GM03348 (cell line): ENCODE results near the gene ZNF654.
"Not testable (repeated sequence)": the region's sequence is repeated elsewhere in the genome, so short reads cannot be mapped to it uniquely, and the experiment has no call there.

ENCODE experiments used
- DNase-seq: peaks from one replicate; pipeline ENCODE4 v3.0.0; 2012; ENCODE audit warnings: low spot score

Gene ZNF654

DNA sequence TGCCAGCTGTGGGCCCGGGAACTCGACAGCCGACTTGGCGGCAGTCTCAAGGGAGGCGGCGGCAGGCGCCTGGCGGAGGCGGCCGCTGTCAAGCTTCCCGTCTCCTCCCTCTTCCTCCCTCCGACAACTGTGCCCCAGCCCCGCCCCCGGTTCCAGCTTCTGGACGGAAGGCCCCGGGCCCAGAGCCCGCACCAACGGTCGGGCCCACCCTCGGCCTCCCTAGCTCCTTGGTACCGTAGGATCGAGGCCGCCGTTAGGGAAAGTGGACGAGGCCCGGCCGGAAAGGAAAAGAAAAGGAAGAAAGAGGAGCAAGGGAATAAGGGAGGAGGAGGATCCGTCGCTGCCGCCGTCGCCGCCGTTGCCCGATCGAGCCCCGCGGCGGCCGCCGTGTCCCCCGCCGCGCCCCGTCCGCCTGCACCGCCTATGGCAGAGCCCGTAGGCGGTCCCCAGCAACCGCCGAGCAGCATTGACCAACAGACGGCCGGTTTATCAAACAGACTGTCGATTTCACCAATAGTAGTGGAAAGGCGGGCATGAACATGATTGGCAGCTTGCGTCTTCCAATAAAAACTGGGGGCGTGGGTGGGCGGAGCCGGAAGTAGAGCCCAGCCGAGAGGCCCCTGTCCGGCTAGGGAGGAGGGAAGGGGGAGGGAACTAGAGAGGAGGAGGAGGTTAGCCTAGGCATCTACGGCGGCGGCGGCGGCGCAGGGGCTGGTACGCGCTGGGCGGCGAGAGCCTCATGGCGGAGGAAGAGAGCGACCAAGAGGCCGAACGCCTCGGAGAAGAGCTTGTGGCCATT lies at the start of gene ZNF654, which contains the start of gene CGGBP1:
ZNF654 (plus strand) TSS at position 675 of the 799 bp plus-strand sequence; CDS start at position 740, 65 bp downstream.
CGGBP1 (minus strand) TSS at position 425 of the 799 bp plus-strand sequence. CDS start 3,029 bp downstream, outside the sequence.
- peak; percentile 98 for DNase-seq

DNA sequence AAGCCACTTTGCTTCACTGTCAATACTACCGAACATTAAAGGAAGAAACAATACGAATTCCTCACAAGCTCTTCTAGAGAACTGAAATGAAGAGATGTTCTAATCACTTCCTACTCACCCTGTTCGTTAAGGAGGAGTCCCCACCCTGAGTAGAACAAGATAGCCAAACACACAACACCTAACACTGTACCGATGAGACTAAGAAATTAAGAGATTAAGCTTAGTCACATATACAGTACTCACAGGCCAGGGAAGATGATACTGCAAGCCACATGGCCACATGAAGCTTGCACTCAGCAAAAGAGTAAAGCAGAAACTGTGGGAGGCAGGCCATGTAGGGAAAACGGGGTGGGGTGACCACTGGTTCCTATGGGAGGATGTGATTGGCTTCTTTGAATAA lies 48.2 kb upstream of the ZNF654 start:
- no peak for DNase-seq

DNA sequence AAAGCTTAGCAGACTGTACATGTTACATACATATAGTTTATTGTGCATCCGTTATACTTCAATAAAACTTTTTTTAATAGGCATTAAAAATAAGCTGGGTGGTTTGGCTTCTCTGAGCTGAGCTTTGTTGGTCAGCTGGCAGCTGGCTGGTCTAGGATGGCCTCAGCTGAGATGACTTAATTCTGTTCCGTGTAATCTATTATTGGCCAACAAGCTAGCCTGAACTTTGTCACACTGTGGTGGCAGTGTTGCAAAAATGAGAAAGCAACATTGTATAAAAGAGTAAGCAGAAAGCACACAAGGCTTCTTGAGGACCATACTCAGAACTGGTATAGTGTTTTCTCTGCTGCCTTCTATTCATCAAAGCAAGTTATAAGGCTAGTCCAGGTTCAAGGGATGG lies 45.5 kb upstream of the ZNF654 start:
- DNase-seq: no peak

DNA sequence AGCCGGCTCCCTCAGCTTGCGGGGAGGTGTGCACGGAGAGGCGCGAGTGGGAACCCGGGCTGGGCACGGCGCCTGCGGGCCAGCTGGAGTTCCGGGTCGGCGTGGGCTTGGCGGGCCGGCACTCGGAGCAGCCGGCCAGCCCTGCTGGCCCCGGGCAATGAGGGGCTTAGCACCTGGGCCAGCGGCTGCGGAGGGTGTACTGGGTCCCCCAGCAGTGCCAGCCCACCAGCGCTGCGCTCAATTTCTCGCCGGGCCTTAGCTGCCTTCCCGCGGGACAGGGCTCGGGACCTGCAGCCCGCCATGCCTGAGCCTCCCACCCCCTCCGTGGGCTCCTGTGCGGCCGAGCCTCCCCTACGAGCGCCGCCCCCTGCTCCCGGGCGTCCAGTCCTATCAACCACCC lies 43.4 kb upstream of the ZNF654 start:
- not testable (repeated sequence) for DNase-seq

DNA sequence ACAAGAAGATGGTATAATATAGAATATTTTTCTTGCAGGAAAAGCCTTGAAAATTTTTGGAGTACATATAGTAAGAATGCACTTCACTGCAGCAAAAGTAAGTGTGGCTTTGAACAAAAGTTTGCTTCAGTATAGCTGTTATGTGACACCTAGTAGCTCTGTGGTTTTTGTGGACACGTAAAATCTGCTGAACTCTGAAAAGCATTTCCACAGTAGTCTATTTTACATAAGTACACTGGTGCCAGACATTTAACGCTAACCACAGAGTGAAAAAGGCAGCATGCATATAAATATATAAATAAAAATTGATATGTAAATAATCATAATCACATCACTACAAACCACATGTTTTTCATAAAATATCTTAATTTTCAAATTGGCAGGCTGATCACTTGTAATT lies 40.0 kb upstream of the ZNF654 start:
- DNase-seq: no peak

DNA sequence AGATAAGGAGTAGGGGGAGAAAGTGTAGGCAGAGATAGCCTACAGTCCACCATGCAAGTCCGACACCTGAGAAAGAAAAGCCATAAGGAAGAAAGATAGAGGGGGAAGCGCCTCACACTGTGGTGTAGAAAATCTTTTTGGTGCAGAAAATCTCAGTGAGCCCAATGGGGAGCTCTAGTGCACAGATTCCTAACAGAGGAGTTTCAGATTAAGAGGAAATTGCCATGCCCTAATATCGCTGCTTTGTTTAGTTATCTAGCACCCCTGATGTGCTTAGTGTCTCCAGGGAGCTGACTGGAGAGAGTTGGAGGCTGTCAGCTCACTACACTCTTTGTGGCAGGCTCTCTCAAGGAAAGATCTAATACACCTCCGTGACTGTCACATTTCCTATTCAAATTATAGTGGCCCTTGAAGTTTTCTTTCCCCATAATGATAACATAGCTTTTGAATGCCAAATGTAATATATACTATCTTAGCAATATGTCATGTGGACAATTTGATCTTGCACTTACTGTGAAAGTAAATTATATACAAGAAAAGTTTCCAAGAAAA lies 34.0 kb upstream of the ZNF654 start:
- DNase-seq: no peak

DNA sequence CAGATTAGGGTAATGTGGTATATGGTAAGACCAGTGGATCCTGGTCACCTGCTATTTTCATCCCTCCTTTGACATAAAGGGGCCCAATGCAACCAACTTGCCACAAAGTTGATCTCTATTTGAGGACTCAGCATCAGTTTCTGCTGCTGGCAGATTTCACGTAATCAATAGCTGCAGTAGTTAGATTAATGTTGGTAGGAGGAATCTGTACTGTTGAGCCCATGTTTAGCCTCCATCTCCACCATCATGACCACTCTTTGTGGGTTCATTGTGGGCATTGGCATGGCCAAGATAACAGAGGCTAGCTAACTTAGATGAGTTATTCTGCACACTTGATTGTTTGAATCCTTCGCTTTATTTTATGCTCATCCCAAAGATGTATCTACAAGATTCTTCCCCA lies 30.2 kb upstream of the ZNF654 start:
- DNase-seq: no peak

DNA sequence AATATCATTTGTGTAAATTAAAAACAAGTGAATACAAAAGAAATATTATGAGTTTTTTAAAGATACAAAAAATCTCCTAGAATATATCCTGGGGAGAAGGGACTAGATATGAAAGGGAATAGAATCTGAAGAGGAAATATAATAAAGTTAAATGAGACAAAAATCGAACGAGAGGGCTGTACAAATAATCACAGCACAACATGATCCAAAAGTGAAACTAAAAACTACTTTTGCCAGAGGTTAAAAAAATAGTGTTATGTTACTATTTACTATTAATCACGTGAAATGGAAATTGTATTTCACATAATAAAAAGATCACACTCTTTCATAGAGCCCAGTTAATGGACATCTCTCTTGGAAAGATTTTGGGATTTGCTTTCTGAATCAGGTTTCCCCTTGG lies 28.8 kb upstream of the ZNF654 start:
- DNase-seq: no peak

DNA sequence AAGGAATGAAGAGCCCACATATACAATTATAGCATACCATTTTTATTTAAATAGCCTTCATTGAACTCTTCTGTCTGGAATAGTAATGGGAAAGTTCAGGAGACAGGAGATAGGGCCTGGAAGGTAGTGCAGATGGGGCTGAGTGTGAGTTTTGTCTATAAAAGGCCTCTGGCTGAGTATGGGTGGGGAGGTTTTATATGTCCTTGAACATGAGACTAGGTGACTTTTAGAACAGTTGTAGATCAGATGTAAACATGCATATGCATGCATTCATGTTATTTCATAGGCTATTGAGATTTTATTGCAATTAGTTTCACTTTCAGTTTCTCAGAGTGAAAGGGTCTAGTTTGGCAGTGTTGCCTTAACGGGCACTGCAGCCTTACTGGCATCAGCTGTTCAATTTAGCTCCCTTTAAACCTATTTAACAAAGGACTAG lies 27.4 kb upstream of the ZNF654 start:
- DNase-seq: peak; percentile 27

DNA sequence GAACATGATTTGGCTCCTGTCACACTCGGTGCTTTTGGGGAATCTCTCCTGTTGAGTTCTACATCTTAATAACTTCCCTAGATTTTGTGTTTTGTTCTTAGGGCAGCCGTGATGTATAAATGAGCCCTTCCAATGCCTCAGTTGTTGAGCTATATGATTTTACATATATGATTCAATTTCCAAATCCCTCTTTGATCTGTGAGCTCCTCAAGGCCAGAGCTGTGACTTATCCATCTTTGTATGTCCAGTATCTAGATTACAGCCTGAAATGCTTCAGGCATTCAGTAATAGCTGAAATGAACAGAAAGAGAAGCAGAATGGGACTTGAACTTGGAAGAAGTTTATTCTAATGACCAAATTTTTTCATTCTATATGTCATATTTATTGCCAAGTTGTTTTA lies 26.8 kb upstream of the ZNF654 start:
- no peak for DNase-seq

DNA sequence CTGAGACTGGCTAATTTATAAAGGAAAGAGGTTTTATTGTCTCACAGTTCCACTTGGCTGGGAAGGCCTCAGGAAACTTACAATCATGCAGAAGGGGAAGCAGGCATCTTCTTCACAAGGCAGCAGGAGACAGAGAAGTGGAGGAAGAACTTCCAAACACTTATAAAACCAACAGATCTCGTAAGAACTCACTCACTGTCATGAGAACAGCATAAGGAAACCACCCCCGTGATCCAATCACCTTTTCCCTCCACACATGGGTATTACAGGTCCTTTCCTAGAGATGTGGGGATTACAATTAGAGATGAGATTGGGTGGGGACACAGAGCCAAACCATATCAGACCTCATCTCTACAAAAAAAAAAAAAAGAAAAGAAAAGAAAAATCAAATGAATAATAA lies 26.0 kb upstream of the ZNF654 start:
- no peak for DNase-seq

DNA sequence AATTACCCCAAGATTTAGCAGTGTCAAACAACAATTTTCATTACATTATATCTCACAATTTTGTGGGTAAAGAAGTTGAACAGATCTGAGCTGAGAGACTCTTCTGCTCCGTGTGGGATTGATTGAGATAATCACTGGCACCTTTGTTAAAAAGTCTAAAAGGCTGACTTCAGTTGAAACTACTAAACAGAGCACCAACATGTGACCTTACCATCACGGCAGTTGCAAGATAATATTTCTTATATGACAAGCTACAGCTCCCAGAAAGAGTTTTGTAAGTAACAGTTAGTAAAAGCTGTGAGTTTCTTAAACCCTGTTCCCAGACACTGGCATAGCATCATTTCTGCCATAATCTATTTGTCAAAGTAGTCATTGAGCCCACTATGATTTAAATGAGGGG lies 25.2 kb upstream of the ZNF654 start:
- no peak for DNase-seq

DNA sequence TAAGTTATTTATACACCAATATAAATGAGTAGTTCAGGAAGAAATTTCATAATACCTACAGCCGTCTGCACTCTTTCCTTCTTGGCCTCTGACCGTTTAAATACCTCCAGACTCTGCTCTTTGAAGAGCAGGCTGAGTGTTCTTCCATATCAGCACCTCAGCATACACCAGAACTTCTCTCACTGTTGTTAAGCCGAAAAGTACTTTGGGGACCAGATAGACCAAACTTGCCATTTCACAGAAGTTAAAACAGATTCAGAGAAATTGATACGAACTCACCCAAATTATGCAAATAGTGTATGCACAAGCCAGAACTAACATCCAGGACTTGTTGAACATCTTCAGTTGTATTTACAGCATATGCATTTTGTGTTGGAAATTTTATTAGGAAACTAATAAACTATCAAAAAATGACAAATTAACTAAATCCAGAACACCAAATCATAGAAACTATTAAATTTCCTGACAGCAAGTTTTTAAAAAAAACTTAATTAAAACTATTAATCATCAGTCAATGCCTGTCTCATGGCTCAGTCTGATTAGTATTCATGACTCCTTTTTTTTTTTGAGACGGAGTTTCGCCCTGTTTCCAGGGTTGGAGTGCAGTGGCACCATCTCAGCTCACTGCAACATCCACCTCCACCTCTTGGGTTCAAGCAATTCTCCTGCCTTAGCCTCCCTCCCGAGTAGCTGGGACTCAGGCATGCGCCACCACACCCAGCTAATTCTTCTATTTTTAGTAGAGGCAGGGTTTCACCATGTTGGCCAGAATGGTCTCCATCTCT lies 24.4 kb upstream of the ZNF654 start:
- DNase-seq: no peak

DNA sequence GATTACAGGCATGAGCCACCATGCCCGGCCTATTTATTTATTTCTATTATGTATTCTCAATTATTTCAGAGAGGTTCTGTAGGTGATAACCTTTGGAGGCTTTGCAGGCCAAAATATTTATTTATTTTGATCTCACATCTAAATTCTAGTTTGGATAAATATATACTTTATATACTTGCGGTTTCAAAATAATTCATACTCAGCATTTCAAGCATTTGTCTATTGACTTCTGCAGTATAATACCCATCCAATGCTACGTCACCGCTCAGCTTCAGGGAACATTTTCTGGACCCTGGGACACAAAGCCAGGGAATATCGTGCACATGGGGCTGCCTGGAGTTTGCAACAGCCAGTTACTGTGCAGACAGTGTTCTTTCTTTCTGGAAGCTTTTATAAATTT lies 22.8 kb upstream of the ZNF654 start:
- no peak for DNase-seq

DNA sequence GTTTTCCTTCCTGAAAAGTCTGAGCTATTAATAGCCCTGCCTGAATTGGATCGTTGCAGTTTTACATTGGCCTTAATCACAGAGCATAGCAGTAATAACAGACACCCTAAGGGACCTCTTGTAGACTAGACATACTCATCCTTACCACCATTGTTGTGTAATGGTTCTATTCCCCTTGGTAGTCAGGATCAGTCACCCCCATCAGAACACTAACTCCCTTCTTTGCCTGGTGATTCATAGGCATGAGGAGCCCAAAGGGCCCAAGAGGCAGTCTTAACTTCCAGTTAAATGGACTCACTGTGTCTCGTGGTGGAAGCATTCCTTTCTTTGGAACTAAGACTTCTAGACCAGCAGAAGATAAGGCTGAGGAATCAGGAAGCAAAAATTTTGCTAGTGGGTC lies 20.5 kb upstream of the ZNF654 start:
- DNase-seq: peak; percentile 55

DNA sequence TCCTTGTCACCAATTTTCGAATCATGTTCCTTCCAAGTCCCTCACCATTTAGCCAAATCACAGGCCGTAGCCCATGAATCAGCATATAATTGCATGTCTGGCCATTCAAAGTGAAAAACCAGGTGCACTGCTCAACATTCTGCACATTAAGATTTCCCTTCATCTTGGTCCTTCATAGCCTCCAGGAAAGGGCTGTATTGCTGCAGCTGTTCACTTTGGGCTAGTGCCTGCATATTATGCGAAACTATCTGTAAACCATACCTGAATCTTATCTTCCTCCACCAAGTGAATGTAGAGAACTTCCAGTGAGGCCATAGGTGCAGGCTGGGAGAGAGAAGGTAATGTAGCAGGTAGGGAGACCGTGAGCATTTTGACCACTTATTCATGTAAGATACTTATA lies 18.5 kb upstream of the ZNF654 start:
- DNase-seq: no peak

DNA sequence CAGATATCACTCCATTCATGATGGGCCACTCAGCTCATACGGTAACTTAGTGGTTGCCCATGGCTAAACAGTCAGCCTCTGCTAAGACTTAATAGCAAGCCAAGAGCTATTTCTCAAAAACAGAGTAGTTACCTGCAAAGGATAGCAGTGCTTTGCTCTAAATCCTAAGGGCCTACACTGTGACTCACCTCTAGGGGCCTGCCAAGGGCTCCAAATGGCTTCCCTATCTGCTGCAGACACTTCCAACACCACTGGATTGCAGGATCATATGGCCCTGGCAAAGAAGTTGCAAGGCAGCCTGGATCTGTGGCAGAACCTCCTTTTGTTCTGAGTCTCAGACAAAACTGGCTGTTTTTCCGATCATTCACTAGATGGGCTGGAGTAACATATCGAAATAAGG lies 18.1 kb upstream of the ZNF654 start:
- no peak for DNase-seq

DNA sequence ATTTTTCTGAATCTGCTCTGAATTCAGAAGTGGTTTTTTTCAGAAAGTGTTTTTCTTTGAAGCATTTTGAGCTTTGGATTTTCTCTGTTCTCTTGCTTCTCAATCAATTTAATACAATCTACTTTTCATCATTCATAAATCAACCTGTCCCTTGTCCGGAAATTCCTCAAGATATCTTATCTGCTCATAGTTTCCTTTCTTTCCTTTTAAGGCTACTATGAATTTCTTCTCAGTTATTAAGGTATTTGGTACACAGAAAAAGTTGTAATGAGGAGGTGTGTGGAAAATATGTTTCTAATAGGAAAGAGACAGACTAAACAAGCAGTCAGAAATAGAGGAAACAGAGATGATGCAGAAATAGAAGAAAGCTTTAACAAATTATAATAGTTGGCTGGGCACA lies 14.6 kb upstream of the ZNF654 start:
- no peak for DNase-seq

DNA sequence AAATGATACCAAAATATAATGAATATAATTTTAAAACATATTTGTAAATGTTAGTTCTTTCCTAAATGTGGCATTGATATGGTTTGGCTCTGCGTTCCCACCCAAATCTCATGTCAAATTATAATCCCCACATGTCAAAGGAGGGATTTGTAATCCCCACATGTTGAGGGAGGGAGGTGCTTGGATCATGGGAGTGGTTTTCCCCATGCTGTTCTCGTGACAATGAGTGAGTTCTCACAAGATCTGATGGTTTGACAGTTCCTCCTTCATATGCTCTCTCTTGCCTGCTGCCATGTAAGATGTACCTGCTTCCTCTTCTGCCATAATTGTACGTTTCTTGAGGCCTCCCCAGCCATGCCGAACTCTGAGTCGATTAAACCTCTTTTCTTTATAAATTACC lies 12.3 kb upstream of the ZNF654 start:
- no peak for DNase-seq

DNA sequence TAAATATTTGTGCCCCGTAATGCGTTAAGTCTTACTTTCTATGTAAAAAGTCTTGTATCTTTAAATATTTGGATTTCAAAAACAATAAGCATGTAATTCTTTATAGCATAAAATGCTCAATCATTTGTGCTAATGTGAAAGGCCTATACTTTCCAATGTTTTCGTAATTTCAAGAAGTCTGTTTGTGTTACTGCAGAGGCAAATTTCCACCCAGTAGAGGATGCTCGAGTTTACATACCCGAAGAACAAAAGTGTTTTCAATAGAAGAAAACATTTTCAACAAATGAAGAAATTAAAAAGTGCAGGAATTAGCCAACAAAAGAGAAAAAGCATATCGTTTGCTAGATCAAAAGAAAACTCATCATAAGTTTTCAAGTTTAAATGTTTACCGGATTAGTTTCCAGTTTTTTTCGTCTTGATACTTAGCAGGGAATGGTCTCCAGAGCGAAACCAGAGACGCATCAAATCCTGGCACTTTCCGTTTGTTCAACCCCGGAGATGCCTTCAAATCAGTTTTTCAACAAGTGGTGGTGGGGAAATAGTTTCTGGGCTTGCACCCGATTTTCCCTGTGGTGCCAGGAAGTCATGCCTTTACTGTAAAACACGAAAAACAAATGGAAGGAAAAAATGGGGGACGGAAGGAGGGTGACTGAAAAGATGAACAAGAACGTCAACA lies 1.3 kb upstream of the ZNF654 start:
- peak; percentile 9 for DNase-seq

DNA sequence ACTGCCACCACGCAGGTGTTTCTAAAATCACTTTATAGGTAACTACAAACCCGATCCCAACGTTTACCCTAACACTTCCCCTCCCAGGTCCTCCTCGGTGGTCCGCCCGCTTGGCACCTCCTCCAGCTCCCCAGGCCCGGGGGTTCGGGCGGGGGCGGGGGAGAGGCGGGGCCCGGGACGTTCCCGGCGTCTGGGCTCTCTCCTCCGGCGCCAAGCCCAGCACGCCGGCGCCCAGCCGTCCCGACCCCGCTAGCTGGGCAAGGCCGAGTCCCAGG lies 812 bp upstream of the ZNF654 start:
- no peak for DNase-seq

DNA sequence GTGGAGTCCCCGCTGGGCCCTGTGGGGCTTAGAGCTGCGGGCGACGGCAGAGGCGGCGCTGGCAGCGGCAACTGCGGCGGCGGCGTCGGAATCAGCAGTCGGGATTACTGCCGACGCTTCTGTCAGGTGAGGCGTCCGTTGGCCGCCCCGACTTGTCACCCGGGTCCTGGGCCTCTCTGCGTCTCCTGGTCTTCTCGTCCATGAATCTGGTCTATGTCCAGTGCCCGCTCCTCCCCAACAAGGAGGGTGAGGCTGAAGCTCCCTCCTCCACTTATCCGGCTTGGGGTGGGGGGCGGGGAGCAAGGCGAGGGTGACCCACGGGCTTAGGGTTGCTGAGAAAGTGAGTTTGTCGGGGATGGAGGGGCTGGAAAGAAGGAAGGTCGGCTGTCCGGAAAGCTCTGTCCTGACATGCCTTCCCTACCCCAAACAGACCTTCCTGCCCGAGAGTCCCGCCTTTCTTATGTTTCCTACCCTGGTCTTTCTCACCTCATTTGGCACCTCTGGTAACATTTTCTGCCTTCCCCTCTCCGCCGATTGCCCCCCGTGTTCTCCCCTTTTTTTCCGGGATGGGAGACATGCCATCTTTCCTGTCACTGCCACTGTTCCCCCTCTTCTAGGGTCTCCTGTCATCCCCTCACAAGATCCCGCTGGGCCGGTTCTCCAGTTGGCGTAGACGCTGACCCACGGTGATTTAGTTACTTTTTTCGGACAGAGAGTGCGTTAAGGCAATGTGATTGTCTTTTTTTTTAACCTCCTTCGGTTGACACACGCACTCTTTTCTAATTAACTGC lies 520 bp downstream of the ZNF654 start:
- peak; percentile 41 for DNase-seq
